DOHH2 (cell line): ENCODE data around the gene HRK.

Source experiments
- CTCF ChIP-seq: fragments of 200-600 bp; sonication (generic); IDR thresholded peaks from one replicate; pipeline ENCODE4 v1.5.1; 2014; ENCODE audit warnings: antibody characterized with exemption, mild to moderate bottlenecking, low read depth, low read length; ENCODE audit not compliant: poor library complexity, severe bottlenecking
- EZH2phosphoT487 ChIP-seq: fragments of 200-600 bp; sonication (generic); IDR thresholded peaks from 2 replicates; pipeline ENCODE4 v1.6.1; 2017; ENCODE audit warnings: borderline replicate concordance, mild to moderate bottlenecking, antibody characterized with exemption, low read length, moderate library complexity, mixed read lengths

- TF ChIP-seq CTCF (no peak), EZH2phosphoT487 (no peak)
Measured at GRCh38 chr12:116892349-116893140, 11.3 kb upstream of the HRK start.
